ENCODE measurements around the gene ATP8A1. TPM values are rescaled to one million over a fixed set of nuclear protein-coding genes. Genes with fewer than 3 reads are reported as not detected.

Gene ATP8A1
- total RNA-seq, 1 donor from 2014 or later: 11.6 TPM

DNA sequence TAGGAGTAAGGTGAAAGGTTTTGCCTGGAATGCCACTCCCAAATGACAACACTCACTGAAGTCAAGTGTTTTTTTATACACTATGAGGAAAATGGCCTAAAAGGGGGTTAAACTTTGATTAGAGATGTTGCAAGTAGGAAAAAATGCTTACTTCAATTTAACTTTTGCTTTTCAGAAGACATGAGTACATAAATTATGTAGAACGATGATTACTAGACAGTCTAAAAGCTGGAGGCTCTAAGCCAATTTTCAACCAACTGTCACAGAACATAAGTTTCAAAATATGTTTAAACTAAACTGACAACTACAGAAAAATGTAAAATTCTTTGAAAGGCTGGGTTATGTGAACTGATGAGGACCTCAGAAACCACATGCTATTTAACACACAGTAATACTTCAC is 176.2 kb downstream of the ATP8A1 start:
- no peak for DNase-seq (ENCODE audit: extremely low spot score, unreplicated experiment)
- no peaks in the 10 kb centered on the region for H3K9me3 Mint-ChIP-seq
- no peaks in the 10 kb centered on the region for H3K36me3 Mint-ChIP-seq
- no peak overlapping the region for H3K27ac Mint-ChIP-seq
- H3K4me1 Mint-ChIP-seq (ENCODE audit: unreplicated experiment): peaks cover 3% of the 10 kb centered on the region
- TF ChIP-seq, protein P1, sequence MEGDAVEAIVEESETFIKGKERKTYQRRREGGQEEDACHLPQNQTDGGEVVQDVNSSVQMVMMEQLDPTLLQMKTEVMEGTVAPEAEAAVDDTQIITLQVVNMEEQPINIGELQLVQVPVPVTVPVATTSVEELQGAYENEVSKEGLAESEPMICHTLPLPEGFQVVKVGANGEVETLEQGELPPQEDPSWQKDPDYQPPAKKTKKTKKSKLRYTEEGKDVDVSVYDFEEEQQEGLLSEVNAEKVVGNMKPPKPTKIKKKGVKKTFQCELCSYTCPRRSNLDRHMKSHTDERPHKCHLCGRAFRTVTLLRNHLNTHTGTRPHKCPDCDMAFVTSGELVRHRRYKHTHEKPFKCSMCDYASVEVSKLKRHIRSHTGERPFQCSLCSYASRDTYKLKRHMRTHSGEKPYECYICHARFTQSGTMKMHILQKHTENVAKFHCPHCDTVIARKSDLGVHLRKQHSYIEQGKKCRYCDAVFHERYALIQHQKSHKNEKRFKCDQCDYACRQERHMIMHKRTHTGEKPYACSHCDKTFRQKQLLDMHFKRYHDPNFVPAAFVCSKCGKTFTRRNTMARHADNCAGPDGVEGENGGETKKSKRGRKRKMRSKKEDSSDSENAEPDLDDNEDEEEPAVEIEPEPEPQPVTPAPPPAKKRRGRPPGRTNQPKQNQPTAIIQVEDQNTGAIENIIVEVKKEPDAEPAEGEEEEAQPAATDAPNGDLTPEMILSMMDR (conservative IDR thresholded peaks at IDR 0.05): no peak
- no peak overlapping the region for H3K4me3 Mint-ChIP-seq
- H3K27me3 Mint-ChIP-seq: no peaks in the 10 kb centered on the region

DNA sequence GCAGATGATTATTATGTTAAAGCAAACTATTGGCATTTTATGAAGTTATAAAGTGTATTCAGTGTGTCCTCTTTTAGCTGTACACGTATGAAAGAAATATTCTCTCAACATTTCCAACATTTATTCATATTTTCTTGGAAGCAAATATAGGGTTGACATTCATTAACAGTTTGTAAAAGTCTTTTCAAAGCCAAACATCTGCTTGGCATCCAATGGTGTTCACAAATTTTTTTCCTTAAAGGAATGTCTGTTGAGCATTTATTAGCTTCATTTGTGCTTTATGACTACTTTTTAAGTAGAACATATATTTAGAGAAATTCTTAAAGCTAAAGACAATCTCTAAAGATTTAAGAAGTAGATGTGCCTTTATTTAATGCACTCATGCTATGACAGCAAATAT is 176.6 kb downstream of the ATP8A1 start:
- H3K27me3 Mint-ChIP-seq: no peaks in the 10 kb centered on the region

DNA sequence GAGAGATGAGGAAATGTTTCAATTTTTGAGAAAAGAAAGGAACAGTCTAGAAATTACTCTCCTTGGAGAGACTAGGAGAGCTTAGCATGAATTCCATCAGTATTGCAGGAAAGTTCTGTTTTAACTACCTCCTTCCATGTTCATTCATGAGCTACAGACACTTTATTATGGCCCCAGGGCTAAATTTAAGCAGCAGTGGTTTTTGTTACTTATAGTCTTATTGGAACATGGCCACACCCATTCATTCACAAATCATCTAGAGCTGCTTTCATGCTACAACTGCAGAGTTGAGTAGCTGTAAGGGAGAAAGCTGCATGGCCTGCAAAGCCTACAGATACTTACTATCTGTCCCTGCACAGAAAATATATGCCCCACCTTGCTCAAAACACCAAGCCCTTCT is 178.0 kb downstream of the ATP8A1 start:
- no peaks in the 10 kb centered on the region for H3K27me3 Mint-ChIP-seq
- H3K4me1 Mint-ChIP-seq (ENCODE audit: unreplicated experiment): peaks cover 3% of the 10 kb centered on the region
- H3K27ac Mint-ChIP-seq: no peak overlapping the region
- H3K9me3 Mint-ChIP-seq: no peaks in the 10 kb centered on the region
- no peaks in the 10 kb centered on the region for H3K36me3 Mint-ChIP-seq
- no peak overlapping the region for H3K4me3 Mint-ChIP-seq
- no peak for DNase-seq (ENCODE audit: extremely low spot score, unreplicated experiment)
- TF ChIP-seq, protein P1 (conservative IDR thresholded peaks at IDR 0.05): no peak

More for the DNA sequence above, 176.6 kb downstream of the ATP8A1 start:
- TF ChIP-seq, protein P1 (conservative IDR thresholded peaks at IDR 0.05): no peak
- no peak for DNase-seq (ENCODE audit: extremely low spot score, unreplicated experiment)
- Mint-ChIP-seq H3K36me3 (no peaks in the 10 kb centered on the region), H3K27ac (no peak overlapping the region), H3K9me3 (no peaks in the 10 kb centered on the region), H3K4me3 (no peak overlapping the region), H3K4me1 (ENCODE audit: unreplicated experiment) (peaks cover 3% of the 10 kb centered on the region)

DNA sequence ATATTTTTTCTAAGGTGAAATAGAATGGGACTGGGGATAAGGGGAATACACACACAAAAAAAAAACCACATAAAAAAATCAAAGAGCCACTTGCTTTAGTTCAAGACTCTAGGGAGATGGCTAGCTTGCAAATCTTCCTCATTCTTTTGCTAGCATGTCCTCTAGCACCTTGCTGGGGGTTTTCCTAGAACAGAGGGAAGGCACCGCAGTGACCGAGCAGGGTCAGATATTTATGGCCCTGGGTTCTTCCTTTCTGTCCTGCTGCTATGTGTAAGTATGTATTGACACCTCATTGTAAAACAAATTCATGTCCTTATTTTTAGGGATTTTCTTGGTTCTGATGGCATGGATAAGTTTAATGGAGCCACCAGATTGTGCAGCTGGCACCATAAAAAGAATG is 178.4 kb downstream of the ATP8A1 start:
- no peak overlapping the region for H3K4me3 Mint-ChIP-seq
- H3K36me3 Mint-ChIP-seq: no peaks in the 10 kb centered on the region
- no peak for DNase-seq (ENCODE audit: extremely low spot score, unreplicated experiment)
- peaks cover under 1% of the 10 kb centered on the region for H3K4me1 Mint-ChIP-seq (ENCODE audit: unreplicated experiment)
- no peaks in the 10 kb centered on the region for H3K27me3 Mint-ChIP-seq
- TF ChIP-seq, protein P1 (conservative IDR thresholded peaks at IDR 0.05): no peak
- H3K27ac Mint-ChIP-seq: no peak overlapping the region
- H3K9me3 Mint-ChIP-seq: no peaks in the 10 kb centered on the region

DNA sequence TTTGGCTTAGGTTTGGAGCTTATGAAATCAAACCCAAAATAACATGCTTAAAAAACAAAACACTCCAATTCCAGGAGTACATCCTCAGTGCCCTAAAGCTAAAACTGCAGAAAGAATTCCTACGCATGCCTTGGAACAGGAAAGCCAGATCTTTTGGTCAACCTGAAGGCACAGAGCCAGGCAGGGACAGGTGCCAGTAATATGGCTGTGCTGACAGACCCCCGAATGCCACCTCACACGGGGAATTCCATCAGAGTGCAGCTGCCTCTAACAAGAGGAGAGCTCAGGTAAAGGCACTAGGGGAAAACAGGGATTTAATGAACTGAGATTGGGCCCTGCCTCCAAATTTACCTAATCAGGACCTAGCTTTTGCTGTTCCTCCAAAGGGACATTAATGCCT is 182.5 kb downstream of the ATP8A1 start:
- no peak overlapping the region for H3K4me3 Mint-ChIP-seq

More for the DNA sequence above, 182.5 kb downstream of the ATP8A1 start:
- no peak overlapping the region for H3K27ac Mint-ChIP-seq
- no peaks in the 10 kb centered on the region for H3K36me3 Mint-ChIP-seq
- no peak for DNase-seq (ENCODE audit: extremely low spot score, unreplicated experiment)
- H3K9me3 Mint-ChIP-seq: no peaks in the 10 kb centered on the region
- H3K27me3 Mint-ChIP-seq: peaks cover 3% of the 10 kb centered on the region
- TF ChIP-seq, protein P1 (conservative IDR thresholded peaks at IDR 0.05): no peak
- no peaks in the 10 kb centered on the region for H3K4me1 Mint-ChIP-seq (ENCODE audit: unreplicated experiment)

All from type B pancreatic cell (in vitro differentiated cells).